HepG2 (cell line): ENCODE measurements around the gene CCDC142. TPM values are rescaled to one million over a fixed set of nuclear protein-coding genes. Genes with fewer than 3 reads are reported as not detected.
A peak's percentile ranks its signal among the peaks of the same experiment; 100 is the strongest.

ENCODE experiments used
- BHLHE40 ChIP-seq: IDR thresholded peaks from 2 replicates; pipeline ENCODE4 v1.6.1; 2011; ENCODE audit warnings: low read length, improper control_type of control experiment
- CBX5 ChIP-seq: sonication (generic); formaldehyde crosslinking; IDR thresholded peaks from 2 replicates; pipeline ENCODE4 v1.4.0; 2020; ENCODE audit warnings: missing genetic modification reagents, borderline replicate concordance
- CC2D1A ChIP-seq: sonication (generic); formaldehyde crosslinking; IDR thresholded peaks from 2 replicates; pipeline ENCODE4 v1.8.1; 2023; ENCODE audit warnings: mild to moderate bottlenecking, missing genetic modification reagents
- HES4 ChIP-seq: sonication (generic); formaldehyde crosslinking; IDR thresholded peaks from 2 replicates; pipeline ENCODE4 v1.9.0; 2021; ENCODE audit warnings: mild to moderate bottlenecking, missing genetic modification reagents, borderline replicate concordance
- HNRNPL ChIP-seq: fragments of 200-400 bp; formaldehyde crosslinking; IDR thresholded peaks from 2 replicates; pipeline ENCODE4 v1.6.1; 2017; ENCODE audit warnings: mild to moderate bottlenecking, low read depth, low read length
- KAT7 ChIP-seq: IDR thresholded peaks from 2 replicates; pipeline ENCODE4 v1.6.1; 2018; ENCODE audit warnings: borderline replicate concordance, missing compliant biosample characterization
- MBD4 ChIP-seq: IDR thresholded peaks from 2 replicates; pipeline ENCODE4 v1.6.1; 2012; ENCODE audit warnings: low read length, inconsistent platforms, borderline replicate concordance
- PHF5A ChIP-seq: IDR thresholded peaks from one replicate; pipeline ENCODE4 v1.6.1; 2018; ENCODE audit warnings: low read depth, missing genetic modification reagents; ENCODE audit not compliant: unreplicated experiment
- PRDM4 ChIP-seq: sonication (generic); formaldehyde crosslinking; IDR thresholded peaks from 2 replicates; pipeline ENCODE4 v1.9.0; 2021; ENCODE audit warnings: missing genetic modification reagents, borderline replicate concordance
- RAD21 ChIP-seq: fragments of 450-650 bp; formaldehyde crosslinking; IDR thresholded peaks from 2 replicates; pipeline ENCODE4 v1.5.0; 2020; ENCODE audit warnings: mild to moderate bottlenecking
- RXRA ChIP-seq: sonication (generic); formaldehyde crosslinking; IDR thresholded peaks from 2 replicates; pipeline ENCODE4 v1.5.1; 2020; ENCODE audit warnings: missing genetic modification reagents
- SMARCC2 ChIP-seq: fragments of 450-650 bp; IDR thresholded peaks from 2 replicates; pipeline ENCODE4 v1.6.1; 2017; ENCODE audit warnings: antibody characterized with exemption, mild to moderate bottlenecking
- SOX5 ChIP-seq: IDR thresholded peaks from 2 replicates; pipeline ENCODE4 v1.6.1; 2016; ENCODE audit warnings: borderline replicate concordance
- STAT5B ChIP-seq: sonication (generic); formaldehyde crosslinking; IDR thresholded peaks from 2 replicates; pipeline ENCODE4 v1.4.0; 2020; ENCODE audit warnings: missing genetic modification reagents
- TARDBP ChIP-seq: sonication (generic); formaldehyde crosslinking; IDR thresholded peaks from 2 replicates; pipeline ENCODE4 v1.8.0; 2022; ENCODE audit warnings: mild to moderate bottlenecking, missing genetic modification reagents
- U2AF1 ChIP-seq: fragments of 200-400 bp; formaldehyde crosslinking; optimal IDR thresholded peaks from 2 replicates; pipeline ENCODE3; 2017; ENCODE audit warnings: mild to moderate bottlenecking, low read depth, low read length
- ZNF350 ChIP-seq: sonication (generic); formaldehyde crosslinking; IDR thresholded peaks from 2 replicates; pipeline ENCODE4 v1.4.0; 2020; ENCODE audit warnings: mild to moderate bottlenecking, low read depth, missing genetic modification reagents, borderline replicate concordance
- ZNF44 ChIP-seq: sonication (generic); formaldehyde crosslinking; IDR thresholded peaks from 2 replicates; pipeline ENCODE4 v1.5.1; 2020; ENCODE audit warnings: mild to moderate bottlenecking, missing genetic modification reagents
- ZNF512 ChIP-seq: sonication (generic); formaldehyde crosslinking; IDR thresholded peaks from 2 replicates; pipeline ENCODE4 v1.4.0; 2020; ENCODE audit warnings: mild to moderate bottlenecking, missing genetic modification reagents
- ZNF550 ChIP-seq: sonication (generic); formaldehyde crosslinking; IDR thresholded peaks from 2 replicates; pipeline ENCODE4 v1.4.0; 2020; ENCODE audit warnings: mild to moderate bottlenecking, missing genetic modification reagents, borderline replicate concordance
- ZNF609 ChIP-seq: sonication (generic); formaldehyde crosslinking; IDR thresholded peaks from 2 replicates; pipeline ENCODE4 v1.4.0; 2020; ENCODE audit warnings: mild to moderate bottlenecking, missing genetic modification reagents, borderline replicate concordance
- polyA plus RNA-seq, 8 experiments: library from polyadenylated mRNA; depleted of rRNA in 3 of 8; stranded (reverse) in 7 of 8; unstranded in 1 of 8; fragments of >200 nt; fragmentation: Illumina TruSeq in 4 of 8; extraction: Trizol in 4 of 8; gene quantifications; 2 replicates each; pipeline versions ENCODE4 v1.2.1 to v1.2.3, GENCODE V29; 2011 to 2016; ENCODE audit warnings: low read depth in 4 of 8, missing spikeins in 1 of 8, mixed read lengths in 1 of 8; ENCODE audit not compliant: insufficient read depth in 1 of 8
- total RNA-seq, 5 experiments: library from RNA; depleted of rRNA; stranded (reverse); fragments of >200 nt; fragmentation: Illumina TruSeq; extraction: Trizol; gene quantifications; 2 replicates each; pipeline ENCODE4 v1.2.3, GENCODE V29; 2016; ENCODE audit warnings: low read depth in 1 of 5

Gene CCDC142
- total and polyA plus RNA-seq, 2 of the 13 experiments (the other 11 are each of a cell fraction or from before 2014, with no cell fraction given) = 14.7 to 30.4 TPM

- peak; percentile 52 for TF ChIP-seq PHF5A (CRISPR knock-in tag)
- TF ChIP-seq ZNF609 = no peak
- no peak for TF ChIP-seq SOX5 (CRISPR knock-in tag)
- TF ChIP-seq TARDBP (CRISPR knock-in tag) = peak; percentile 72
- TF ChIP-seq HNRNPL = peak; percentile 87
- TF ChIP-seq RAD21 (CRISPR knock-in tag) = no peak
- TF ChIP-seq KAT7 = no peak
- TF ChIP-seq RXRA (CRISPR knock-in tag) = peak; percentile 11; the same call in 1 of the 2 replicates
- TF ChIP-seq ZNF512 = no peak
- TF ChIP-seq HES4 (CRISPR knock-in tag) = no peak; the same call in 1 of the 2 replicates
- no peak for TF ChIP-seq MBD4
- TF ChIP-seq BHLHE40 = no peak
- no peak for TF ChIP-seq ZNF550 (CRISPR knock-in tag)
- TF ChIP-seq U2AF1 = no peak
- 0 out of 2 replicates have a peak, but pooled peaks have one; percentile 28 for TF ChIP-seq CC2D1A (CRISPR knock-in tag)
- TF ChIP-seq PRDM4 (CRISPR knock-in tag) = no peak
- TF ChIP-seq CBX5 = no peak; the same call in 1 of the 2 replicates
- peak; percentile 56; the same call in 1 of the 2 replicates for TF ChIP-seq ZNF350 (CRISPR knock-in tag)
- no peak for TF ChIP-seq STAT5B (CRISPR knock-in tag)
- no peak for TF ChIP-seq SMARCC2
- no peak for TF ChIP-seq ZNF44 (CRISPR knock-in tag)
These were observed 30.2 kb upstream of the CCDC142 start (continued) for GRCh38 chr2:74512744-74513604.
